Body of pancreas (tissue), 4 donors: ENCODE measurements around the gene MAEA.

Experiments used
- CTCF ChIP-seq, 7 experiments: fragments of 450-650 bp in 4 of 7; fragments of 200-600 bp in 3 of 7; sonication (generic) in 3 of 7; IDR thresholded peaks; one replicate each; pipeline ENCODE4 v1.5.1; 2016 to 2019; ENCODE audit warnings: antibody characterized with exemption in 7 of 7
- POLR2A ChIP-seq, 3 donors: fragments of 450-650 bp; IDR thresholded peaks; one replicate each; pipeline ENCODE4 v1.6.1; 2016; ENCODE audit warnings: antibody characterized with exemption in 3 of 3, mild to moderate bottlenecking in 2 of 3

GRCh38 chr4:1293531-1293941 lies 3.8 kb downstream of the MAEA start:
- TF ChIP-seq POLR2A (IDR thresholded peaks at IDR 0.05) (no peak), CTCF (IDR thresholded peaks at IDR 0.05) (no peak)
